NB4 (cell line): ENCODE measurements around the gene FLT1.

Experiments used
- DNase-seq: peaks from one replicate; pipeline ENCODE4 v3.0.0; 2010; ENCODE audit warnings: low read depth
- H3K4me3 ChIP-seq: one replicate; pipeline ENCODE4 v1.5.1; 2011; ENCODE audit warnings: mild to moderate bottlenecking, low read depth, low read length, moderate library complexity
- MYC ChIP-seq: IDR thresholded peaks from 2 replicates; pipeline ENCODE4 v1.6.1; 2011; ENCODE audit warnings: low read depth, low read length
- POLR2A ChIP-seq: IDR thresholded peaks from 2 replicates; pipeline ENCODE4 v1.6.1; 2011; ENCODE audit warnings: mild to moderate bottlenecking; ENCODE audit not compliant: insufficient read length; ENCODE audit errors: extremely low read depth
- TF ChIP-seq, protein P1 (sequence below): IDR thresholded peaks from one replicate; pipeline ENCODE4 v1.5.1; 2012; ENCODE audit warnings: low read depth, low read length
- TF ChIP-seq, protein P2 (sequence below): IDR thresholded peaks from 2 replicates; pipeline ENCODE4 v1.6.1; 2011; ENCODE audit warnings: low read depth, low read length

The FLT1 gene

DNA sequence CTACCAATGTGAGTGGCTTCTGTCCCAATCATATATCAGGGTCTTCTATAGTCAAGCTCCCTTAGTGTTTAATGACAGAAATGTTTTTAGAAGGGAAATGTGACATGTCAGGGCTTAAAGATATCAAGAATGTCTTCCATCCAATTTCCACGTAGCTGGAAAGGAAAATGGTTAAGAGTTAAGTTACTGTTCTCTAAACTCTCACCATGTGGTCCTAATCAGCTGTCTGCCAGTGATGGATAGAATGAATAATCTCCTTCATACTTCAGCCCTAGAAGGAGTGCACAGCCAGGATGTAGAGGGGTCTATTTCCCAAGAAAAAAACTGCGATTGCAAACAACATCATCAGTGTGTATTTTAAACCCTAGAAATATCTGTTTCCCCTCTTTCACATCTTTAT is 36.3 kb downstream of the FLT1 start:
- TF ChIP-seq, protein P1, sequence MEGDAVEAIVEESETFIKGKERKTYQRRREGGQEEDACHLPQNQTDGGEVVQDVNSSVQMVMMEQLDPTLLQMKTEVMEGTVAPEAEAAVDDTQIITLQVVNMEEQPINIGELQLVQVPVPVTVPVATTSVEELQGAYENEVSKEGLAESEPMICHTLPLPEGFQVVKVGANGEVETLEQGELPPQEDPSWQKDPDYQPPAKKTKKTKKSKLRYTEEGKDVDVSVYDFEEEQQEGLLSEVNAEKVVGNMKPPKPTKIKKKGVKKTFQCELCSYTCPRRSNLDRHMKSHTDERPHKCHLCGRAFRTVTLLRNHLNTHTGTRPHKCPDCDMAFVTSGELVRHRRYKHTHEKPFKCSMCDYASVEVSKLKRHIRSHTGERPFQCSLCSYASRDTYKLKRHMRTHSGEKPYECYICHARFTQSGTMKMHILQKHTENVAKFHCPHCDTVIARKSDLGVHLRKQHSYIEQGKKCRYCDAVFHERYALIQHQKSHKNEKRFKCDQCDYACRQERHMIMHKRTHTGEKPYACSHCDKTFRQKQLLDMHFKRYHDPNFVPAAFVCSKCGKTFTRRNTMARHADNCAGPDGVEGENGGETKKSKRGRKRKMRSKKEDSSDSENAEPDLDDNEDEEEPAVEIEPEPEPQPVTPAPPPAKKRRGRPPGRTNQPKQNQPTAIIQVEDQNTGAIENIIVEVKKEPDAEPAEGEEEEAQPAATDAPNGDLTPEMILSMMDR = no peak
- TF ChIP-seq, protein P2, sequence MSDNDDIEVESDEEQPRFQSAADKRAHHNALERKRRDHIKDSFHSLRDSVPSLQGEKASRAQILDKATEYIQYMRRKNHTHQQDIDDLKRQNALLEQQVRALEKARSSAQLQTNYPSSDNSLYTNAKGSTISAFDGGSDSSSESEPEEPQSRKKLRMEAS = no peak
- TF ChIP-seq MYC = no peak
- no peak for TF ChIP-seq POLR2A
- DNase-seq = no peak
- H3K4me3 ChIP-seq = no peak overlapping the region

DNA sequence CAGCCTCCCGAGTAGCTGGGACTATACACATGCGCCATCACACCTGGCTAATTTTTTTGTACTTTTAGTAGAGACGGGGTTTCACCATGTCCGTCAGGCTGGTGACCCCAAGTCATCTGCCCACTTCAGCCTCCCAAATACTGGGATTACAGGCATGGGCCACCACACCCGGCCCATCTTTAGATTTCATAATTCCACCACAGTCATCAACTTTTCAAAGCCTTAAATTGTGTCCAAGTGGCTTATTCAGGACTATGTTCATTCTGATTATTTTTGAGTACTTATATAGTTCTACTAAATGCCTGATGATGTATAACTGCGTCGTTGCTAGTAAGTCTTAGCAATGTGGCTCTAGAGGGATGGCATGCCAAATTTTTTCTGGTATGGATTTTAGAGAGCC is 36.9 kb downstream of the FLT1 start:
- DNase-seq = no peak
- no peak overlapping the region for H3K4me3 ChIP-seq
- no peak for TF ChIP-seq POLR2A
- TF ChIP-seq, protein P1 = no peak
- TF ChIP-seq, protein P2 = no peak
- no peak for TF ChIP-seq MYC

DNA sequence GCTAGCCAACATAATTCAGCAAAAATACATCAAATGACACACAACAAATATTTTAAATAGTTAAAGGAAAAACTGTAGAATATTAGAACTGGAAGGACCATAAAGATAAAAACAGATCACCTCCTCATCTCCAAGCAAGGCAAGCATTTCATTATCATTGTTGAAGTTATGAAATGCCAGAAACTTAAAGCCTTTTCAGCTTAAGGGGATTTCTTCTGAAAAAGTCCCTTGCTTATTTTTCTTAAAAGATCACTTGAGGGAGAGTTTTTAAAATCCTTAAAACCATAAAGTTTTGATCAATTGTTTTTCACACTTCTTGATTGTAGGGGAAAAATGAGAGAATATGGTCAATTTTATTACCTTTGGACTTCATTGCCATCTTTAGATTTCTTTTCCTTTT is 37.4 kb downstream of the FLT1 start:
- TF ChIP-seq, protein P2 = no peak
- TF ChIP-seq, protein P1 = no peak
- TF ChIP-seq MYC (no peak), POLR2A (no peak)

DNA sequence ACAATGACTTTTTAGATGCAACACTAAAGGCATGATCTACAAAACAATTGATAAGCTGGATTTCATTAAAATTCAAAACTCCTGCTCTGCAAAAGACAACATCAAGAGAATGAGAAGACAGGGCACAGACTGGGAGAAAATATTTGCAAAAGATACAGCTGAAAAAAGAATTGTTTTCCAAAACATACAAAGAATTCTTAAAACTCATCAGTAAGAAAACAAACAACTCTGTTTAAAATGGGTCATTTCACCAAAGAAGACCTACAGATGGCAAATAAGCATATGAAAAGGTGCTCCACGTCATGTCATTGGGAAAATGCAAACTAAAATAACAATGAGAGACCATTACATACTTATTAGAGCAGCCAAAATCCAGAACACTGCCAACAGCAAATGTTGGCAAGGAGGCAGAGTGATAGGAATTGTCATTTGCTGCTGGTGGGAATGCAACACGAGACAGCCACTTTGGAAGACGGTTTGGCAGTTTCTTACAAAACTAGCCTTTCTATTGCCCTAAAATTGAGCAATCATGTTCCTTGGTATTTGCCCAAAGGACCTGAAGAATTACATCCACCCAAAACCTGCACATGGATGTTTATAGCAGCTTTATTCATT is 39.2 kb downstream of the FLT1 start:
- H3K4me3 ChIP-seq = no peak overlapping the region
- no peak for TF ChIP-seq POLR2A
- TF ChIP-seq, protein P2 = no peak
- TF ChIP-seq, protein P1 = no peak
- TF ChIP-seq MYC = no peak

More for the DNA sequence above, 37.4 kb downstream of the FLT1 start:
- no peak overlapping the region for H3K4me3 ChIP-seq
- no peak for DNase-seq

DNA sequence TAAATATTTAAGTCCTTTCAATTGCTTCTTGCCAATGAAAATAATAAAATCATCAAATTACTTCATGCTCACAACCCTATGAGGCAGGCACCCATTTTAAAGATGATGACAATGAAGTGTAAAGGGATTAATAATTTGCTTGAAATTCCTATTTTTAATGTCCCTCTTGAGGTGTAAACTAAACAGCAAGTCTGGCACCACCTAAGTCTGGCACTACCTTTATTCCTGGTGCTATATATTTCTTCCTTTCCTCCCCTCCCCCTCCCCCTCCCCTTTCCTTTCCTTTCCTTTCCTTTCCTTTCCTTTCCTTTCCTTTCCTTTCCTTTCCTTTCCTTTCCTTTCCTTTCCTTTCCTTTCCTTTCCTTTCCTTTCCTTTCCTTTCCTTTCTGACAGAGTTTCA is 42.2 kb downstream of the FLT1 start:
- no peak overlapping the region for H3K4me3 ChIP-seq
- no peak for DNase-seq
- TF ChIP-seq MYC (no peak), POLR2A (no peak)
- TF ChIP-seq, protein P2 = no peak
- TF ChIP-seq, protein P1 = no peak

More for the DNA sequence above, 39.2 kb downstream of the FLT1 start:
- no peak for DNase-seq
